SU-DHL-6 (cell line): Measurements from ENCODE around the gene SLC19A1.

Experiments used
- H2AFZ ChIP-seq: fragments of 200-600 bp; sonication (generic); 2 replicates; pipeline ENCODE4 v1.6.1; 2014; ENCODE audit warnings: low read depth, mild to moderate bottlenecking, moderate library complexity, mixed read lengths, antibody characterized with exemption, low read length; ENCODE audit not compliant: severe bottlenecking
- H3F3A ChIP-seq: fragments of 200-600 bp; shearing (Covaris generic); 2 replicates; pipeline ENCODE4 v1.6.0; 2016; ENCODE audit warnings: antibody characterized with exemption, mild to moderate bottlenecking; ENCODE audit not compliant: insufficient read depth
- H3K27ac ChIP-seq: fragments of 200-600 bp; sonication (generic); 2 replicates; pipeline ENCODE4 v1.5.1; 2016; ENCODE audit warnings: low read depth, mild to moderate bottlenecking, low read length, moderate library complexity, mixed read lengths
- H3K27me3 ChIP-seq: fragments of 200-600 bp; sonication (generic), shearing (Covaris generic); 2 replicates; pipeline ENCODE4 v1.6.0; 2014; ENCODE audit warnings: mild to moderate bottlenecking, low read length
- H3K36me3 ChIP-seq: fragments of 200-600 bp; sonication (generic); 2 replicates; pipeline ENCODE4 v1.6.1; 2014; ENCODE audit warnings: mild to moderate bottlenecking, low read length, mixed read lengths
- H3K4me2 ChIP-seq: fragments of 300-600, 200-600 bp; shearing (Covaris generic), sonication (generic); 2 replicates; pipeline ENCODE4 v1.6.0; 2014; ENCODE audit warnings: low read length, low read depth, mild to moderate bottlenecking; ENCODE audit not compliant: poor library complexity, severe bottlenecking
- H3K4me3 ChIP-seq: fragments of 200-600 bp; sonication (generic); 2 replicates; pipeline ENCODE4 v1.5.1; 2014; ENCODE audit warnings: antibody characterized with exemption, low read length, mild to moderate bottlenecking, mixed read lengths; ENCODE audit not compliant: insufficient read depth, poor library complexity, severe bottlenecking
- H3K79me2 ChIP-seq: fragments of 200-600 bp; sonication (generic); 2 replicates; pipeline ENCODE4 v1.6.1; 2014; ENCODE audit warnings: mild to moderate bottlenecking, low read length, moderate library complexity; ENCODE audit not compliant: insufficient read depth
- H3K9ac ChIP-seq: fragments of 200-600 bp; sonication (generic); 2 replicates; pipeline ENCODE4 v1.7.0; 2014; ENCODE audit warnings: mild to moderate bottlenecking, low read length
- H3K9me2 ChIP-seq: fragments of 200-600 bp; sonication (generic); replicated peaks from 2 replicates; pipeline ENCODE4 v1.6.1; 2014; ENCODE audit warnings: low read length; ENCODE audit not compliant: insufficient read depth
- H3K9me3 ChIP-seq: fragments of 200-600 bp; sonication (generic); 2 replicates; pipeline ENCODE4 v1.6.1; 2014; ENCODE audit warnings: low read length, mixed read lengths; ENCODE audit not compliant: insufficient read depth
- H4K20me1 ChIP-seq: fragments of 200-600 bp; sonication (generic); 2 replicates; pipeline ENCODE4 v1.6.1; 2014; ENCODE audit warnings: low read depth, mild to moderate bottlenecking, antibody characterized with exemption, low read length, moderate library complexity, mixed read lengths
- EZH2phosphoT487 ChIP-seq: fragments of 200-600 bp; sonication (generic), shearing (Covaris generic); conservative IDR thresholded peaks from 2 replicates; pipeline ENCODE4 v1.6.1; 2018; ENCODE audit warnings: mild to moderate bottlenecking, antibody characterized with exemption, low read length, moderate library complexity, mixed read lengths
- TF ChIP-seq, protein P1 (sequence below): fragments of 200-600 bp; sonication (generic); IDR thresholded peaks from one replicate; pipeline ENCODE4 v1.5.1; 2017; ENCODE audit warnings: antibody characterized with exemption, mild to moderate bottlenecking, low read length, moderate library complexity; ENCODE audit not compliant: insufficient read depth, poor library complexity, severe bottlenecking

The SLC19A1 gene

DNA sequence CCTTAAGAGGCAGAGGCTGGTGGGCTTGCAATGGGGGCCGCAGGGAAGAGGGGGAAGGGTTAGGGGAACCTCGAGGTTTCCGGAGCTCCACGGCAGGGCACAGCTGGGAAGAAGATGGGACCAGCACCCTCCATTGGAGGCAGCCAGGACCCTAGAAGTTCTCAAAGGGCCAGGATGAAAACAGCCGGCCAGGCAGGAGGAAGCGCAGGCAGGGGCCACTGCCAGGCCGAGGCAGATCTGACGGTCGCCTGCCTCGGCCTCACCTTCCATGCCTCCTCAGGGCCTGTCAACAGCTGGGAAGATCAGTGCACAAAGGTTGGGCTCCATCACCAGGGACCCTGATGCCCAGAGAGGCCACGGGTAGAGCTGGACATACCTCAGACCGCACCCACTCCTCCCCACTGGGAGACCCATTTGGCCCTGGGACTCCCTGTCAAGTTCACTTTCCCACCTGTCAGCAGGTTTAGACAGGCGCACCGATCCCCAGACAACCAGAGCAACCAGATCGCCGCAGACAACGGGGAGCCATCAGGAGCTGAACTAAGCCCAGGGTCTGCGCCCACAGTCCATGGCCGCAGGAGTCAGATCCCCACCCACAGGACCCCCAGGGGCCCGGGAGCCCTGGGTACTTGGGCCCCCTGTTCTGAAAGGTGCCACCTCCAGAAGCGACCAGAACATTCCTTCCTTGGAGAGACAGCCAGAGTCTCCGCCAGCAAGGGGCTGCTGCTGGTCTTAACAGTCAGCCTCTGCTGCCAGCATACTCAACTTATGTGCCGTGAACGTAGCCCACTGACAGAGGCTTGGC is 2.2 kb downstream of the SLC19A1 start:
- Histone ChIP-seq H3K4me3 (peak overlapping the region; percentile 80), H3K36me3 (no peaks in the 10 kb centered on the region), H3K9me2 (no peaks in the 10 kb centered on the region), H3K4me2 (peak overlapping the region; percentile 91), H3K79me2 (peaks cover 60% of the 10 kb centered on the region), H2AFZ (no peak overlapping the region), H3K27ac (no peak overlapping the region), H3K27me3 (no peaks in the 10 kb centered on the region), H3K9me3 (no peaks in the 10 kb centered on the region), H4K20me1 (no peaks in the 10 kb centered on the region), H3K9ac (peak overlapping the region; percentile 91), H3F3A (no peaks in the 10 kb centered on the region)
- TF ChIP-seq, protein P1, sequence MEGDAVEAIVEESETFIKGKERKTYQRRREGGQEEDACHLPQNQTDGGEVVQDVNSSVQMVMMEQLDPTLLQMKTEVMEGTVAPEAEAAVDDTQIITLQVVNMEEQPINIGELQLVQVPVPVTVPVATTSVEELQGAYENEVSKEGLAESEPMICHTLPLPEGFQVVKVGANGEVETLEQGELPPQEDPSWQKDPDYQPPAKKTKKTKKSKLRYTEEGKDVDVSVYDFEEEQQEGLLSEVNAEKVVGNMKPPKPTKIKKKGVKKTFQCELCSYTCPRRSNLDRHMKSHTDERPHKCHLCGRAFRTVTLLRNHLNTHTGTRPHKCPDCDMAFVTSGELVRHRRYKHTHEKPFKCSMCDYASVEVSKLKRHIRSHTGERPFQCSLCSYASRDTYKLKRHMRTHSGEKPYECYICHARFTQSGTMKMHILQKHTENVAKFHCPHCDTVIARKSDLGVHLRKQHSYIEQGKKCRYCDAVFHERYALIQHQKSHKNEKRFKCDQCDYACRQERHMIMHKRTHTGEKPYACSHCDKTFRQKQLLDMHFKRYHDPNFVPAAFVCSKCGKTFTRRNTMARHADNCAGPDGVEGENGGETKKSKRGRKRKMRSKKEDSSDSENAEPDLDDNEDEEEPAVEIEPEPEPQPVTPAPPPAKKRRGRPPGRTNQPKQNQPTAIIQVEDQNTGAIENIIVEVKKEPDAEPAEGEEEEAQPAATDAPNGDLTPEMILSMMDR, result no peak
- no peak for TF ChIP-seq EZH2phosphoT487

DNA sequence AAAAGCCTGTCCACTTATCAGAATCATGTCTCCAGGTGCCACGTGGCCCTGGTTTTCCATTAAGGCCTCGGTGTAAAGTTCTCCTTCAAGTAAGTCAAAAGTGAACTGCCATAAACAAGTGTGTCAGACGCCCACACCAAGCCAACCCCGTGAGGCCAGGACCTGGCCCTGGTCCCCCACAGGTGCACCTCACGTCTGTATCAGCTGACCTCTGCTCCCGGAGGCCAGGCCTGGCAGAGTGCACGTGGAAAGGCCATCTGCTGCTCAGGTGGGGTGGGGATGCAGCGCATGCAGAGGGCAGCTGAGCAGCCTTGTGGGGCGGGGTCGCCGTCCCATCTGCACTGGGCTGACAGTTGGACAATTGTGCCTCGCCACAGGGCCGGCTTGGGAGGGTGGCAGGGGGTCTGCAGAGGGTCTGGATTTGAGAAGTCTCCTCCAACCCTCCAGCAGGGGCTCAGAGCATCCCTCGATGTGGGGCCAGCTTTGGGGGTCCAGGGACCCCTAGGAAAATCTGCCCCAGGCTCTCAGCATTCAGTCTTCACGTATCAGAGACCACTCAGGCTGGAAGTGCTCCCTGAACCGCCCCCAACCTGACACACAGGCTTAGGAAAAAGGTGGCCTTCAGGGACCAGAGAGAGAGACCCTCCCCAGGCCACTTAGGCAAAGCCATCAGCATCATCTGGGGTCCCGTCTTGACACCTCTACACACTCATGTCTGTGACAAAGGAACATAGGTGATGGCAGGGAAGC is 3.0 kb downstream of the SLC19A1 start:
- no peak overlapping the region for H3K4me2 ChIP-seq
- no peak overlapping the region for H3K27ac ChIP-seq

DNA sequence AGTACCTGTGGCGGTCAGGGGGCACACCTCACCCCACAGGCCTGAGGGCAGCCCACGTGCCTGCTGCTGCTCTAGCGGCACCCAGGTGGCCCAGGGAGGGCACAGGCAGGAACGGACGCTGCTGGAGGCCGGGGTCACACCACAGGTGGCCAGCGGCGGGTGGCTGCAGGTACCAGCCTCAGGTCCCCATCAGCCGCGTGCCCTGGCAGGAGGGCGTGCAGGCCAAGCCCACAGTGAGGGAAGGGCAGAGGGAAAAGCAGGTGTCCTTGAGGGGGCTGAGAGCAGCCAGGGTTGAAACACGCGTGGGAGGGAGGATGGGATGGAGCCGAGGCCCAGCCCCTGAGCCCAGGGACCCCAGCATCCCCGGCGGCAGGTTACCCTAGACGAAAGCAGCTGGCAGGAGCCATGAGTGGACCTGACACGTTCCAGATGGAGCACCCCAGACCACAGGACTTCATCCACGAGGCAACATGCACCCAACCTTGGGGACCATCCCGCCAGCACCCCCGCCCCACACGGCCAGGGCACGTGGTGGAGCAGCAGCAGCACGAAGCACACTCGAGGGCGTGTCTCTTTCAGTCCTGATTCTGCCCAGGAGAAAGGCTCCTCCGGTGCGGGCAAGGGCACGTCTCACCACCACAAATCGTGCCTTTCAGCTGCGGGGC is 3.7 kb downstream of the SLC19A1 start:
- H3K4me2 ChIP-seq, result no peak overlapping the region
- H3K79me2 ChIP-seq, result peaks cover 70% of the 10 kb centered on the region
- H3K9me3 ChIP-seq, result no peaks in the 10 kb centered on the region
- no peaks in the 10 kb centered on the region for H3K9me2 ChIP-seq
- no peak overlapping the region for H3K9ac ChIP-seq
- no peaks in the 10 kb centered on the region for H3K27me3 ChIP-seq
- H4K20me1 ChIP-seq, result no peaks in the 10 kb centered on the region
- H3K36me3 ChIP-seq, result no peaks in the 10 kb centered on the region
- no peak overlapping the region for H3K4me3 ChIP-seq
- no peak for TF ChIP-seq EZH2phosphoT487
- TF ChIP-seq, protein P1, result no peak
- no peak overlapping the region for H2AFZ ChIP-seq
- H3K27ac ChIP-seq, result no peak overlapping the region
- H3F3A ChIP-seq, result no peaks in the 10 kb centered on the region

More for the DNA sequence above, 3.0 kb downstream of the SLC19A1 start:
- H3K4me3 ChIP-seq, result no peak overlapping the region
- no peaks in the 10 kb centered on the region for H3K9me3 ChIP-seq
- H3K36me3 ChIP-seq, result no peaks in the 10 kb centered on the region
- H3K9ac ChIP-seq, result no peak overlapping the region
- no peaks in the 10 kb centered on the region for H3F3A ChIP-seq
- TF ChIP-seq, protein P1, result no peak
- no peak for TF ChIP-seq EZH2phosphoT487
- H3K27me3 ChIP-seq, result no peaks in the 10 kb centered on the region
- no peaks in the 10 kb centered on the region for H3K9me2 ChIP-seq
- H3K79me2 ChIP-seq, result peaks cover 67% of the 10 kb centered on the region
- no peaks in the 10 kb centered on the region for H4K20me1 ChIP-seq
- H2AFZ ChIP-seq, result no peak overlapping the region
